Keratinocyte (primary cell): ENCODE data around the gene MAP3K1. TPM values are rescaled to one million over a fixed set of nuclear protein-coding genes. Genes with fewer than 3 reads are reported as not detected.

Source experiments
- DNase-seq: peaks from one replicate; pipeline ENCODE4 v3.0.0-alpha.2; 2011; ENCODE audit warnings: low read depth, missing footprints, low spot score
- FAIRE-seq: peaks from 2 replicates; lab custom pipeline; 2011; peaks lifted over from hg19 to GRCh38; lab: Jason Lieb, UNC
- H2AFZ ChIP-seq: 2 replicates; pipeline ENCODE4 v1.6.0; 2012; ENCODE audit warnings: low read length, control low read depth, inconsistent platforms; ENCODE audit not compliant: control insufficient read depth
- H3K27ac ChIP-seq: 2 replicates; pipeline ENCODE4 v1.5.1; 2011; ENCODE audit warnings: low read length; ENCODE audit not compliant: control insufficient read depth, insufficient read depth
- H3K27me3 ChIP-seq: 3 replicates; pipeline ENCODE4 v1.6.0; 2011; ENCODE audit warnings: low read length; ENCODE audit not compliant: control insufficient read depth, insufficient read depth; ENCODE audit errors: extremely low read depth
- H3K36me3 ChIP-seq, 2 experiments: 2 replicates in 1 of 2; 3 replicates in 1 of 2; pipeline ENCODE4 v1.5.1; 2011; ENCODE audit warnings: low read length in 2 of 2, mild to moderate bottlenecking in 1 of 2; ENCODE audit not compliant: control insufficient read depth in 2 of 2, insufficient read depth in 2 of 2; ENCODE audit errors: extremely low read depth in 1 of 2
- H3K4me1 ChIP-seq: 3 replicates; pipeline ENCODE4 v1.5.1; 2011; ENCODE audit warnings: low read length; ENCODE audit not compliant: control insufficient read depth, insufficient read depth; ENCODE audit errors: extremely low read depth
- H3K4me2 ChIP-seq: 3 replicates; pipeline ENCODE4 v1.6.0; 2011; ENCODE audit warnings: low read depth, low read length; ENCODE audit not compliant: control insufficient read depth, insufficient read depth; ENCODE audit errors: extremely low read depth
- H3K4me3 ChIP-seq, 3 experiments: fragments of 200-600 bp in 1 of 3; sonication (generic) in 1 of 3; 2 replicates in 2 of 3; 3 replicates in 1 of 3; pipeline ENCODE4 v1.5.1; 2011 to 2016; ENCODE audit warnings: low read length in 3 of 3, mild to moderate bottlenecking in 3 of 3, control low read depth in 2 of 3, inconsistent platforms in 1 of 3, low read depth in 1 of 3, mixed read lengths in 1 of 3, mixed run types in 1 of 3, moderate library complexity in 1 of 3; ENCODE audit not compliant: control insufficient read depth in 2 of 3, insufficient read depth in 2 of 3; ENCODE audit errors: extremely low read depth in 1 of 3
- H3K79me2 ChIP-seq: 2 replicates; pipeline ENCODE4 v1.6.0; 2012; ENCODE audit warnings: low read length; ENCODE audit not compliant: control insufficient read depth, insufficient read depth
- H3K9ac ChIP-seq: 3 replicates; pipeline ENCODE4 v1.6.0; 2011; ENCODE audit warnings: low read length; ENCODE audit not compliant: control insufficient read depth, insufficient read depth; ENCODE audit errors: extremely low read depth
- H3K9me1 ChIP-seq: 3 replicates; pipeline ENCODE4 v1.6.0; 2011; ENCODE audit warnings: low read length; ENCODE audit not compliant: control insufficient read depth, insufficient read depth; ENCODE audit errors: extremely low read depth
- H3K9me3 ChIP-seq: 2 replicates; pipeline ENCODE4 v1.5.1; 2012; ENCODE audit warnings: low read depth, low read length; ENCODE audit not compliant: control insufficient read depth
- H4K20me1 ChIP-seq: 3 replicates; pipeline ENCODE4 v1.6.0; 2011; ENCODE audit warnings: low read length; ENCODE audit not compliant: control insufficient read depth, insufficient read depth; ENCODE audit errors: extremely low read depth
- CTCF ChIP-seq, 3 experiments: IDR thresholded peaks in 1 of 3; conservative IDR thresholded peaks in 1 of 3; optimal IDR thresholded peaks in 1 of 3; 2 replicates in 2 of 3; 3 replicates in 1 of 3; pipeline versions ENCODE3 to v1.5.1; 2011; ENCODE audit warnings: low read length in 3 of 3, mild to moderate bottlenecking in 3 of 3, moderate library complexity in 2 of 3, control low read depth in 1 of 3, inconsistent platforms in 1 of 3; ENCODE audit not compliant: insufficient read depth in 2 of 3; ENCODE audit errors: extremely low read depth in 1 of 3
- EZH2 ChIP-seq: IDR thresholded peaks from one replicate; pipeline ENCODE4 v1.6.1; 2012; ENCODE audit warnings: inconsistent platforms, mild to moderate bottlenecking, low read length, moderate library complexity
- dilution Hi-C: fragments of 300-500 bp; cut with MboI; formaldehyde crosslinking; loops from one replicate; pipeline ENCODE4 v1.7.0; 2020; ENCODE audit warnings: low sequenced_read_pairs; ENCODE audit not compliant: extremely low pct_ligation_motif_present
- polyA plus RNA-seq, 5 experiments: library from polyadenylated mRNA; depleted of rRNA in 3 of 5; stranded (reverse) in 3 of 5; stranded (forward) in 1 of 5; unstranded in 1 of 5; fragments of >200 nt; gene quantifications; 1 replicate in 1 of 5; 2 replicates in 3 of 5; 3 replicates in 1 of 5; pipeline versions ENCODE4 v1.2.1 to v1.2.3, GENCODE V29; 2011 to 2012; ENCODE audit warnings: missing spikeins in 2 of 5, low read depth in 1 of 5, low replicate concordance in 1 of 5

Gene MAP3K1
- polyA plus RNA-seq, 1 donor (not counting 4 experiments of a cell fraction or from before 2014, with no cell fraction given) = 8.0 TPM

- TF ChIP-seq EZH2 = no peak
- no peak for TF ChIP-seq CTCF (optimal IDR thresholded peaks at IDR 0.05 in 1 of 3, IDR thresholded peaks at IDR 0.05 in 1 of 3, conservative IDR thresholded peaks at IDR 0.05 in 1 of 3; ENCODE audit: extremely low read depth in 1 of 3, insufficient read depth in 2 of 3, low read length in 3 of 3)
- Histone ChIP-seq H3K36me3 (peaks cover 0 to 5% of the 10 kb centered on the region in 2 experiments), H2AFZ (no peak overlapping the region), H4K20me1 (no peaks in the 10 kb centered on the region), H3K27ac (no peak overlapping the region), H3K9me3 (no peaks in the 10 kb centered on the region), H3K79me2 (peaks cover 86% of the 10 kb centered on the region), H3K9ac (no peak overlapping the region), H3K4me2 (no peak overlapping the region), H3K9me1 (no peaks in the 10 kb centered on the region), H3K27me3 (no peaks in the 10 kb centered on the region), H3K4me3 (no peak overlapping the region), H3K4me1 (peaks cover 42% of the 10 kb centered on the region)
- dilution Hi-C loops = no loop called here
- DNase-seq = no peak
- no peak for FAIRE-seq
These were observed 10.0 kb downstream of the MAP3K1 start for GRCh38 chr5:56825222-56825824.

GRCh38 chr5:56827049-56827448, 11.7 kb downstream of the MAP3K1 start:
- Histone ChIP-seq H3K4me3 (no peak overlapping the region), H3K9ac (no peak overlapping the region), H4K20me1 (no peaks in the 10 kb centered on the region), H3K79me2 (peaks cover 83% of the 10 kb centered on the region), H3K4me1 (peaks cover 34% of the 10 kb centered on the region), H3K4me2 (peak overlapping the region; percentile 35), H3K9me1 (no peaks in the 10 kb centered on the region), H3K9me3 (no peaks in the 10 kb centered on the region), H3K36me3 (peaks cover 0 to 5% of the 10 kb centered on the region in 2 experiments), H3K27ac (no peak overlapping the region), H2AFZ (no peak overlapping the region), H3K27me3 (no peaks in the 10 kb centered on the region)
- TF ChIP-seq CTCF (optimal IDR thresholded peaks at IDR 0.05 in 1 of 3, IDR thresholded peaks at IDR 0.05 in 1 of 3, conservative IDR thresholded peaks at IDR 0.05 in 1 of 3; ENCODE audit: extremely low read depth in 1 of 3, insufficient read depth in 2 of 3, low read length in 3 of 3) (peak; percentile 13 to 41 (median 36)), EZH2 (no peak)
- DNase-seq (no peak), FAIRE-seq (peak; percentile 44)
- dilution Hi-C loops = no loop called here
